NCI-H128 (cell line): ENCODE measurements around the gene LNX1.
"Not testable (repeated sequence)": the region's sequence is repeated elsewhere in the genome, so short reads cannot be mapped to it uniquely, and the experiment has no call there.

ENCODE experiments used
- DNase-seq: peaks from one replicate; lab custom pipeline; 2025; ENCODE audit not compliant: unreplicated experiment; lab: John Stamatoyannopoulos, UW

The LNX1 gene

GRCh38 chr4:53476232-53477037 is 114.9 kb downstream of the LNX1 start:
- DNase-seq, result no peak

DNA sequence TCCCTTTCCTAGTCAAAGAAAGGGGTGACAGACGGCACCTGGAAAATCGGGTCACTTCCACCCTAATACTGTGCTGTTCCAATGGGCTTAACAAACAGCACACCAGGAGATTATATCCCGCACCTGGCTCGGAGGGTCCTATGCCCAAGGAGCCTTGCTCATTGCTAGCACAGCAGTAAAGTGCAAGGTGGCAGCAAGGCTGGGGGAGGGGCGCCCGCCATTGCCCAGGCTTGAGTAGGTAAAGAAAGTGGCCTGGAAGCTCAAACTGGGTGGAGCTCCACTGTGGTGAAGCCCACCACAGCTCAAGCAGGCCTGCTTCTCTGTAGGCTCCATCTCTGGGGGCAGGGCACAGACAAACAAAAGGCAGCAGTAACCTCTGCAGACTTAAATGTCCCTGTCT is 124.7 kb downstream of the LNX1 start:
- not testable (repeated sequence) for DNase-seq

- DNase-seq, result no peak
These were observed 125.4 kb downstream of the LNX1 start for GRCh38 chr4:53465891-53466290.

GRCh38 chr4:53465281-53465680 is 126.0 kb downstream of the LNX1 start:
- no peak for DNase-seq

DNA sequence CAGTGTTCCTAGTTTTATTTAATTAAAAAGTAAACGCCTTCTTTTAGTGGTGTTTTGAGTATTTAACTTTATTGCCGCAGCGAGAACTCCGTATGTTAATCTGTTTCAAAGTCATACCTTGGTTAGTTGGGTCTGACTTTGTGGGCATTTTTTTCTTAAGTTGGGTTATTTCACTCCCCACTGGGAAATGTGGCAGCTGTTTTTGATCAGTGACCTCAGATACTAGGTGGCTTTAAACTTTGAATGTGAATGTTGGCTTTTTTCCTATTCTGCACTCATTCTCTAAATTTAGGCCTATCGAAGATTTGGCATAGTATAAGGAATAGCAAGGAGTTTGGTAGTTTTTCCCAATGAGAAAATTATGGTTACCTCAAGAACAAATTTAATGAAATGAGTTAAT is 127.9 kb downstream of the LNX1 start:
- no peak for DNase-seq

- no peak for DNase-seq
These were observed 130.0 kb downstream of the LNX1 start for GRCh38 chr4:53461244-53461643.

- DNase-seq, result no peak
These were observed 131.7 kb downstream of the LNX1 start for GRCh38 chr4:53459548-53459947.

GRCh38 chr4:53456178-53456577 is 135.1 kb downstream of the LNX1 start:
- DNase-seq, result no peak

- no peak for DNase-seq
These were observed 135.5 kb downstream of the LNX1 start for GRCh38 chr4:53455766-53456165.

GRCh38 chr4:53453385-53453784 is 137.9 kb downstream of the LNX1 start:
- no peak for DNase-seq

- no peak for DNase-seq
These were observed 140.5 kb downstream of the LNX1 start for GRCh38 chr4:53450773-53451172.

- DNase-seq, result no peak
These were observed 146.3 kb downstream of the LNX1 start for GRCh38 chr4:53444954-53445353.

GRCh38 chr4:53441564-53441963 is 149.7 kb downstream of the LNX1 start:
- no peak for DNase-seq

DNA sequence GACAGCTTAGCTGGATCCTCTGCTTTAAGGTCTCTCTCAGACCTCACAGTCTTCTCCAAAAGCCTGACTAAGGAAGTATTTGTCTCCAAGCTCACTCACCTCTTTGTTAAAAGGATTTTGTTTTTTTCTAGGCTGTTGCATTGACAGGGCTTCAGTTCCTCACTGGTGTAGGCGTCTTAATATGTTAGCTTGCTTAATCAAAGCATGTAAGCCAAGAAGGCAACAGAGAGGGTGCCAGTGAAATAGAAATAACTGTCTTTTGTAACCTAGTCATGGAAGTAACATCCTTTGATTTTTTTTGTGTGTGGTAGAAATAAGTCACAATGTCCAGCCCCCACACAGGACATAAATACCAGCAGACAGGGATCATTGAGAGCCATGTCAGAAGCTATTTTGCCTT is 155.0 kb downstream of the LNX1 start:
- no peak for DNase-seq

DNA sequence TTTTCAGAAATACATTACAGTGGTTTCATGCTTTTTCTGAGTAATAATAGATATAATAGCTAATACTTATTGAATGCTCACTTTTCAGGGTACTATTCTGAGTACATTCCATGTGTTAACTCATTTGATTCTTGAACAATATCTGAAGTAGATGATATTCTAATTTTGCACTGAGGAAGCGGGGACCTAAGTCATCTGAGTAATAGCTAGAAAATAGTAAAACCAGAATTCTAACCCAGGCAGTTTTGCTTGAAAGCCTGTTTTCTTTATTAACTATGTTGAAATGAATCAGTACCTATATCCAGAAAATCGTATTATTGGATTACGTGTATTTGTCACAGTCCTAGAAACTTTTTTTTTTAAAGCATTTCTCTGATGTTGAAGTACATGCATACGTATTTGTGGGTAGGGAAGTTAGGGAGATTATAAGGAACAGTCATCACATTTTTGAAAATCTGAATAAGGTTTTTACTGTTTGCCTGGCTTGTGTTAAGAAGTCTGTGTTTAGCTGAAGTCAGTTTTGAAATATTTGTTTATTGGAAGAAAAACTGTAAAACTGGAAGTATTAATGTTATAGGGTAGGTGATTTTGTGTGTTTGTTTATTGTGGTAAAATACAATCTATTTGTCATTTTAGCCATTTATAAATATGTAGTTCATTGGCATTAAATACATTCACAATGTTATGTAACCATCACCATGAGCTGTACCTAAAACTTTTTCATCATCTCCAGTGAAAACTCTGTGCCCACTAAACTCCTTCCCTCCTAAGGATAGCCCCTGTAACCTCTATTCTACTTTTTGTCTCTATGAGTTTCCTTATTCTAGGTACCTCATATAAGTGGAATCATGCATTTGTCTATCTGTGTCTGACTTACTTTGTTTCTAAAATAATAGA is 158.5 kb downstream of the LNX1 start:
- no peak for DNase-seq

- no peak for DNase-seq
These were observed 160.2 kb downstream of the LNX1 start for GRCh38 chr4:53431052-53431451.

GRCh38 chr4:53427366-53427765 is 163.9 kb downstream of the LNX1 start:
- no peak for DNase-seq

DNA sequence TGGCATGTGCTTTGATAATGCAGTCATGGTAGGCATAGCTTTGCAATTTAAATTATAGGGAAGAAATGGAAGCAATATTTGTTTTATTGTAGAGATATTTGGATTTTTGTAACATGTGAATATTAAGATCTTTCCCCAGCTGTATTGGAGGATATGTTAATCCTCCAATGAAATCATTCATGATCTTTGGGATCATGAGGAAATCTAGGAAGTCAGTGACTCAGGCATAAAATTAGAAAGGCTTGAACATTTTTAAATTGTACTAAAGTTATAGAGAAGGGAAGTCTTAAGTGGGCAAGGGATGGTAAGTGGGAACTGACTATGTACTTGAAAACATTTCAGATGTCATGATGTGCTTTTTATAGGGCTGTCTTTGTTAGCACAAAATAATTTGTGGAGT is 167.0 kb downstream of the LNX1 start:
- DNase-seq, result no peak

- DNase-seq, result no peak
These were observed 168.9 kb downstream of the LNX1 start for GRCh38 chr4:53422367-53422766.

DNA sequence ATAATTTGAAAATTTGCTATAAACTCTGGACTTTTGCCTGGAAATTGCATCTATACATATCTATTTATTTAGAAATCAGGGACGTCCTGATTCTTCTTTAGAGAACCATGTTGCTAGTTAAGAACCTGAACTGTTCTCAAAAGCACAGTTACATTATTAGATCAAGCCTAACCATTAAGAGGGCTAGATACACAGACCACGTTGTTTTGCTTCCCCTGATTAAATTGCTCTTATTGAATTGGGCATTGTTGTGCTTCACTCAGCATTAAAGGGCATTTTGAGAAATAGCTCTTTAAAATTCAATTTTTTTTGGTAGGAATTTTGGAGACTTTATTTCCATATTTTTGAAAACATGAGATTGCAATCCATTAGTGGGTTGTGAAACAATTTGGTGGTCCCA is 169.5 kb downstream of the LNX1 start:
- no peak for DNase-seq

DNA sequence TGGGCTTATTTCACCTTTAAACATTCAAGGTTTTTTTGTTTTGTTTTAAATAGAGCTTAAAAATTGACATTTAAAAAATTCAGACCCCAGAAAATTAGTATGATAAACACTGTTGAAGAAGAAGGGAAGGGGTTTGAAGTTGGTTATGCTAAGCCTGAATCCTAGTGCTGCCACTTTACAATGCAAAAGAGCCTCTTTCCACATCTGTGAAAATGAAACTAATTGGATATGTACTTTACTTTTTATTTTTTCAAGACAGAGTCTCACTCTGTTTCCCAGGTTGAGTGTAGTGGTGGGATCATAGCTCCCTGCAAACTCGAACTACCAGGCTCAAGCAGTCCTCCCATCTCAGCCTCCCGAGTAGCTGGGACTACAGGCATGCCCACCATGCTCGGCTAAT is 172.1 kb downstream of the LNX1 start:
- no peak for DNase-seq

DNA sequence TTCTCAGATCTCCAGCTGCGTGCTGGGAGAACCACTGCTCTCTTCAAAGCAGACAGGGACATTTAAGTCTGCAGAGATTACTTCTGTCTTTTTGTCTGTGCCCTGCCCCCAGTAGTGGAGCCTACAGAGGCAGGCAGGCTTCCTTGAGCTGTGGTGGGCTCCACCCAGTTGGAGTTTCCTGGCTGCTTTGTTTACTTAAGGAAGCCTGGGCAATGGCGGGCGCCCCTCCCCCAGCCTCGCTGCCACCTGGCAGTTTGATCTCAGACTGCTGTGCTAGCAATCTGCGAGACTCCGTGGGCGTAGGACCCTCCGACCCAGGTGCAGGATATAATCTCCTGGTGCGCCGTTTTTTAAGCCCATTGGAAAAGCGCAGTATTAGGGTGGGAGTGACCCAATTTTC is 181.8 kb downstream of the LNX1 start:
- not testable (repeated sequence) for DNase-seq
